ENCODE measurements around the gene BSG. TPM values are rescaled to one million over a fixed set of nuclear protein-coding genes. Genes with fewer than 3 reads are reported as not detected.

BSG gene
- total and polyA plus RNA-seq, 9 of the 15 experiments (the other 6 are each of a cell fraction or from before 2014, with no cell fraction given): 4.6 to 495 (median 187) TPM

- TF ChIP-seq MYBL2 (IDR thresholded peaks at IDR 0.05; ENCODE audit: low read depth) (no peak), MYBL2 (CRISPR knock-in tag; IDR thresholded peaks at IDR 0.05; ENCODE audit: borderline replicate concordance) (no peak), TCF7L2 (IDR thresholded peaks at IDR 0.05; ENCODE audit: low read depth, low read length) (no peak), XRCC3 (IDR thresholded peaks at IDR 0.05) (no peak), HSF4 (CRISPR knock-in tag; IDR thresholded peaks at IDR 0.05; ENCODE audit: borderline replicate concordance) (no peak), GABPA (tag; conservative IDR thresholded peaks at IDR 0.05; ENCODE audit: low read depth) (no peak), CREB1 (IDR thresholded peaks at IDR 0.05) (no peak), CREB1 (CRISPR knock-in tag; IDR thresholded peaks at IDR 0.05) (peak; percentile 51; the same call in 1 of the 2 replicates), ZMIZ1 (IDR thresholded peaks at IDR 0.05; ENCODE audit: low read depth in 2 of 2, low read length in 2 of 2) (peak in 1 of 2 experiments; percentile 85; a peak in 2 of 4 replicates), SAFB (IDR thresholded peaks at IDR 0.05; ENCODE audit: borderline replicate concordance, low read depth, low read length) (no peak), ZKSCAN3 (CRISPR knock-in tag; IDR thresholded peaks at IDR 0.05) (no peak), RBBP5 (IDR thresholded peaks at IDR 0.05; ENCODE audit: borderline replicate concordance, insufficient read depth, low read length, poor library complexity, severe bottlenecking) (no peak)
- TF ChIP-seq, protein P1, sequence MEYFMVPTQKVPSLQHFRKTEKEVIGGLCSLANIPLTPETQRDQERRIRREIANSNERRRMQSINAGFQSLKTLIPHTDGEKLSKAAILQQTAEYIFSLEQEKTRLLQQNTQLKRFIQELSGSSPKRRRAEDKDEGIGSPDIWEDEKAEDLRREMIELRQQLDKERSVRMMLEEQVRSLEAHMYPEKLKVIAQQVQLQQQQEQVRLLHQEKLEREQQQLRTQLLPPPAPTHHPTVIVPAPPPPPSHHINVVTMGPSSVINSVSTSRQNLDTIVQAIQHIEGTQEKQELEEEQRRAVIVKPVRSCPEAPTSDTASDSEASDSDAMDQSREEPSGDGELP (CRISPR knock-in tag; IDR thresholded peaks at IDR 0.05; ENCODE audit: borderline replicate concordance): 0 out of 2 replicates have a peak, but pooled peaks have one; percentile 17
- TF ChIP-seq, protein P2, sequence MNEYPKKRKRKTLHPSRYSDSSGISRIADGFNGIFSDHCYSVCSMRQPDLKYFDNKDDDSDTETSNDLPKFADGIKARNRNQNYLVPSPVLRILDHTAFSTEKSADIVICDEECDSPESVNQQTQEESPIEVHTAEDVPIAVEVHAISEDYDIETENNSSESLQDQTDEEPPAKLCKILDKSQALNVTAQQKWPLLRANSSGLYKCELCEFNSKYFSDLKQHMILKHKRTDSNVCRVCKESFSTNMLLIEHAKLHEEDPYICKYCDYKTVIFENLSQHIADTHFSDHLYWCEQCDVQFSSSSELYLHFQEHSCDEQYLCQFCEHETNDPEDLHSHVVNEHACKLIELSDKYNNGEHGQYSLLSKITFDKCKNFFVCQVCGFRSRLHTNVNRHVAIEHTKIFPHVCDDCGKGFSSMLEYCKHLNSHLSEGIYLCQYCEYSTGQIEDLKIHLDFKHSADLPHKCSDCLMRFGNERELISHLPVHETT (CRISPR knock-in tag; conservative IDR thresholded peaks at IDR 0.05 in 1 of 2, IDR thresholded peaks at IDR 0.05 in 1 of 2): no peak
- TF ChIP-seq, protein P3, sequence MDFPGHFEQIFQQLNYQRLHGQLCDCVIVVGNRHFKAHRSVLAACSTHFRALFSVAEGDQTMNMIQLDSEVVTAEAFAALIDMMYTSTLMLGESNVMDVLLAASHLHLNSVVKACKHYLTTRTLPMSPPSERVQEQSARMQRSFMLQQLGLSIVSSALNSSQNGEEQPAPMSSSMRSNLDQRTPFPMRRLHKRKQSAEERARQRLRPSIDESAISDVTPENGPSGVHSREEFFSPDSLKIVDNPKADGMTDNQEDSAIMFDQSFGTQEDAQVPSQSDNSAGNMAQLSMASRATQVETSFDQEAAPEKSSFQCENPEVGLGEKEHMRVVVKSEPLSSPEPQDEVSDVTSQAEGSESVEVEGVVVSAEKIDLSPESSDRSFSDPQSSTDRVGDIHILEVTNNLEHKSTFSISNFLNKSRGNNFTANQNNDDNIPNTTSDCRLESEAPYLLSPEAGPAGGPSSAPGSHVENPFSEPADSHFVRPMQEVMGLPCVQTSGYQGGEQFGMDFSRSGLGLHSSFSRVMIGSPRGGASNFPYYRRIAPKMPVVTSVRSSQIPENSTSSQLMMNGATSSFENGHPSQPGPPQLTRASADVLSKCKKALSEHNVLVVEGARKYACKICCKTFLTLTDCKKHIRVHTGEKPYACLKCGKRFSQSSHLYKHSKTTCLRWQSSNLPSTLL (IDR thresholded peaks at IDR 0.05): no peak
These were observed 25.3 kb downstream of the BSG start (continued) for GRCh38 chr19:597406-598315.
